Kidney epithelial cell (primary cell): ENCODE results near the gene TTC39B. TPM values are rescaled to one million over a fixed set of nuclear protein-coding genes. Genes with fewer than 3 reads are reported as not detected.

Experiments used
- DNase-seq: peaks from one replicate; pipeline ENCODE4 v3.0.0-alpha.2; 2010; ENCODE audit warnings: low read depth
- H3K27me3 ChIP-seq: 2 replicates; pipeline ENCODE4 v1.6.0; 2011; ENCODE audit warnings: low read length; ENCODE audit not compliant: control insufficient read depth, insufficient read depth
- H3K36me3 ChIP-seq: 2 replicates; pipeline ENCODE4 v1.5.1; 2011; ENCODE audit warnings: low read length; ENCODE audit not compliant: control insufficient read depth, insufficient read depth
- H3K4me3 ChIP-seq: 2 replicates; pipeline ENCODE4 v1.5.1; 2011; ENCODE audit warnings: low read depth, mild to moderate bottlenecking, control low read depth, low read length
- total RNA-seq: library from RNA; depleted of rRNA; stranded (reverse); fragments of >200 nt; gene quantifications from 2 replicates; pipeline ENCODE4 v1.2.3, GENCODE V29; 2015
- TF ChIP-seq, protein P1 (sequence below): IDR thresholded peaks from 2 replicates; pipeline ENCODE4 v1.5.1; 2011; ENCODE audit warnings: mild to moderate bottlenecking, moderate library complexity, low read length, control low read depth, inconsistent platforms; ENCODE audit not compliant: insufficient read depth, poor library complexity, severe bottlenecking

TTC39B gene
- total RNA-seq, 1 donor from 2014 or later, result 10.6 TPM

- no peaks in the 10 kb centered on the region for H3K27me3 ChIP-seq
- TF ChIP-seq, protein P1, sequence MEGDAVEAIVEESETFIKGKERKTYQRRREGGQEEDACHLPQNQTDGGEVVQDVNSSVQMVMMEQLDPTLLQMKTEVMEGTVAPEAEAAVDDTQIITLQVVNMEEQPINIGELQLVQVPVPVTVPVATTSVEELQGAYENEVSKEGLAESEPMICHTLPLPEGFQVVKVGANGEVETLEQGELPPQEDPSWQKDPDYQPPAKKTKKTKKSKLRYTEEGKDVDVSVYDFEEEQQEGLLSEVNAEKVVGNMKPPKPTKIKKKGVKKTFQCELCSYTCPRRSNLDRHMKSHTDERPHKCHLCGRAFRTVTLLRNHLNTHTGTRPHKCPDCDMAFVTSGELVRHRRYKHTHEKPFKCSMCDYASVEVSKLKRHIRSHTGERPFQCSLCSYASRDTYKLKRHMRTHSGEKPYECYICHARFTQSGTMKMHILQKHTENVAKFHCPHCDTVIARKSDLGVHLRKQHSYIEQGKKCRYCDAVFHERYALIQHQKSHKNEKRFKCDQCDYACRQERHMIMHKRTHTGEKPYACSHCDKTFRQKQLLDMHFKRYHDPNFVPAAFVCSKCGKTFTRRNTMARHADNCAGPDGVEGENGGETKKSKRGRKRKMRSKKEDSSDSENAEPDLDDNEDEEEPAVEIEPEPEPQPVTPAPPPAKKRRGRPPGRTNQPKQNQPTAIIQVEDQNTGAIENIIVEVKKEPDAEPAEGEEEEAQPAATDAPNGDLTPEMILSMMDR, result no peak
- H3K4me3 ChIP-seq, result no peak overlapping the region
- no peaks in the 10 kb centered on the region for H3K36me3 ChIP-seq
- DNase-seq, result no peak
Observed at GRCh38 chr9:15272377-15272928, 34.6 kb downstream of the TTC39B start.

DNA sequence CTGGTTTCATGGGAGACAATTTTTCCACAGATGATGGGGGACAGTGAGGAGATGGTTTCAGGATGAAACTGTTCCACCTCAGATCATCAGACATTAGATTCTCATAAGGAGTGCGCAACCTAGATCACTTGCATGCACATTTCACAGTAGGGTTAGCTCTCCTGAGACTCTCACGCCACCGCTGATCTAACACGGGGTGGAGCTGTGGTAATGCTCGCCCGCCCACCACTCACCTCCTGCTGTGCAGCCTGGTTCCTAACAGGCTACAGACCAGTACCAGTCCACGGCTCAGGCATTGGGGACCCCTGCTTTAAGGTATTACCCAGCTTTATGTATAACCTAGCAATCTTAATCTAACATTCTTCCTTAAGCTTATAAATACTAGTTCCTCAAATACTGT, 35.6 kb downstream of the TTC39B start:
- Histone ChIP-seq H3K36me3 (no peaks in the 10 kb centered on the region), H3K27me3 (no peaks in the 10 kb centered on the region), H3K4me3 (no peak overlapping the region)
- TF ChIP-seq, protein P1, result no peak
- DNase-seq, result no peak

GRCh38 chr9:15268782-15269181, 38.2 kb downstream of the TTC39B start:
- H3K4me3 ChIP-seq, result no peak overlapping the region
- TF ChIP-seq, protein P1, result no peak
- H3K27me3 ChIP-seq, result no peaks in the 10 kb centered on the region
- no peak for DNase-seq
- H3K36me3 ChIP-seq, result no peaks in the 10 kb centered on the region

GRCh38 chr9:15268317-15268716, 38.7 kb downstream of the TTC39B start:
- H3K4me3 ChIP-seq, result no peak overlapping the region
- no peak for DNase-seq
- no peaks in the 10 kb centered on the region for H3K27me3 ChIP-seq
- H3K36me3 ChIP-seq, result no peaks in the 10 kb centered on the region
- TF ChIP-seq, protein P1, result no peak

- no peaks in the 10 kb centered on the region for H3K36me3 ChIP-seq
- no peak overlapping the region for H3K4me3 ChIP-seq
- no peak for DNase-seq
- TF ChIP-seq, protein P1, result no peak
- H3K27me3 ChIP-seq, result no peaks in the 10 kb centered on the region
Observed at GRCh38 chr9:15264918-15265317, 42.1 kb downstream of the TTC39B start.

GRCh38 chr9:15262581-15262980, 44.4 kb downstream of the TTC39B start:
- no peak overlapping the region for H3K4me3 ChIP-seq
- no peak for DNase-seq
- peaks cover 1% of the 10 kb centered on the region for H3K36me3 ChIP-seq
- TF ChIP-seq, protein P1, result no peak
- no peaks in the 10 kb centered on the region for H3K27me3 ChIP-seq
